Mammary epithelial cell (primary cell): ENCODE results near the gene C2orf72.

ENCODE experiments used
- CTCF ChIP-seq, 2 donors: IDR thresholded peaks in 1 of 2; conservative IDR thresholded peaks in 1 of 2; 2 replicates each; pipeline ENCODE4 v1.5.1; 2011 to 2012; ENCODE audit warnings: inconsistent platforms in 2 of 2, low read length in 2 of 2, mild to moderate bottlenecking in 2 of 2, control low read depth in 1 of 2, low read depth in 1 of 2; ENCODE audit not compliant: insufficient read depth in 1 of 2; ENCODE audit errors: extremely low read depth in 1 of 2
- EZH2 ChIP-seq: IDR thresholded peaks from 2 replicates; pipeline ENCODE4 v1.6.1; 2012; ENCODE audit warnings: low read length, inconsistent platforms, borderline replicate concordance

GRCh38 chr2:231010201-231010730, 27.1 kb upstream of the C2orf72 start:
- TF ChIP-seq CTCF (conservative IDR thresholded peaks at IDR 0.05 in 1 of 2, IDR thresholded peaks at IDR 0.05 in 1 of 2; ENCODE audit: extremely low read depth in 1 of 2, insufficient read depth in 1 of 2, low read depth in 1 of 2, low read length in 2 of 2) (no peak), EZH2 (no peak)
